Karpas-422 (cell line): ENCODE data around the gene KRTAP9-4. TPM values are rescaled to one million over a fixed set of nuclear protein-coding genes. Genes with fewer than 3 reads are reported as not detected.
"Not testable (repeated sequence)": the region's sequence is repeated elsewhere in the genome, so short reads cannot be mapped to it uniquely, and the experiment has no call there.

Experiments
- DNase-seq: peaks from one replicate; pipeline ENCODE4 v3.0.0-alpha.2; 2015
- H2AFZ ChIP-seq: fragments of 200-600 bp; sonication (generic); 2 replicates; pipeline ENCODE4 v1.6.1; 2014; ENCODE audit warnings: antibody characterized with exemption, low read length, mixed read lengths
- H3K27ac ChIP-seq: fragments of 200-600 bp; sonication (generic); 2 replicates; pipeline ENCODE4 v1.5.1; 2014; ENCODE audit warnings: mild to moderate bottlenecking, low read length, moderate library complexity
- H3K27me3 ChIP-seq: fragments of 200-600 bp; sonication (generic); 2 replicates; pipeline ENCODE4 v1.6.1; 2014; ENCODE audit warnings: low read length, mixed read lengths
- H3K36me3 ChIP-seq: fragments of 200-600 bp; sonication (generic); 2 replicates; pipeline ENCODE4 v1.6.1; 2014; ENCODE audit warnings: low read length, mixed read lengths; ENCODE audit not compliant: insufficient read depth
- H3K4me1 ChIP-seq: fragments of 200-600 bp; sonication (generic); 2 replicates; pipeline ENCODE4 v1.6.1; 2014; ENCODE audit warnings: mild to moderate bottlenecking, low read length, mixed read lengths
- H3K4me2 ChIP-seq: fragments of 200-600 bp; sonication (generic); 2 replicates; pipeline ENCODE4 v1.6.1; 2014; ENCODE audit warnings: low read length, low read depth, mild to moderate bottlenecking; ENCODE audit not compliant: poor library complexity, severe bottlenecking
- H3K4me3 ChIP-seq: fragments of 200-600 bp; sonication (generic); 2 replicates; pipeline ENCODE4 v1.5.1; 2014; ENCODE audit warnings: mild to moderate bottlenecking, antibody characterized with exemption, low read length, mixed read lengths
- H3K79me2 ChIP-seq: fragments of 200-600 bp; sonication (generic); 2 replicates; pipeline ENCODE4 v1.6.1; 2014; ENCODE audit warnings: mild to moderate bottlenecking, low read length, mixed read lengths
- H3K9ac ChIP-seq: fragments of 200-600 bp; sonication (generic); 2 replicates; pipeline ENCODE4 v1.6.0; 2014; ENCODE audit warnings: low read length
- H3K9me2 ChIP-seq: fragments of 200-600 bp; sonication (generic), shearing (Covaris generic); replicated peaks from 2 replicates; pipeline ENCODE4 v1.6.0; 2014; ENCODE audit warnings: mild to moderate bottlenecking, low read length, moderate library complexity; ENCODE audit not compliant: insufficient read depth
- H3K9me3 ChIP-seq: fragments of 300-700, 200-600 bp; sonication (generic); 2 replicates; pipeline ENCODE4 v1.6.1; 2014; ENCODE audit warnings: low read length, mixed read lengths
- H4K20me1 ChIP-seq: fragments of 200-600 bp; sonication (generic); 2 replicates; pipeline ENCODE4 v1.6.1; 2014; ENCODE audit warnings: mild to moderate bottlenecking, antibody characterized with exemption, low read length, low read depth; ENCODE audit not compliant: insufficient read depth
- total RNA-seq: library from RNA; depleted of rRNA; stranded (reverse); fragments of >200 nt; shearing (Covaris generic); gene quantifications from 2 replicates; pipeline ENCODE4 v1.2.3, GENCODE V29; 2014; ENCODE audit warnings: low replicate concordance

The KRTAP9-4 gene
- total RNA-seq, 1 experiment from 2014 or later: not detected

DNA sequence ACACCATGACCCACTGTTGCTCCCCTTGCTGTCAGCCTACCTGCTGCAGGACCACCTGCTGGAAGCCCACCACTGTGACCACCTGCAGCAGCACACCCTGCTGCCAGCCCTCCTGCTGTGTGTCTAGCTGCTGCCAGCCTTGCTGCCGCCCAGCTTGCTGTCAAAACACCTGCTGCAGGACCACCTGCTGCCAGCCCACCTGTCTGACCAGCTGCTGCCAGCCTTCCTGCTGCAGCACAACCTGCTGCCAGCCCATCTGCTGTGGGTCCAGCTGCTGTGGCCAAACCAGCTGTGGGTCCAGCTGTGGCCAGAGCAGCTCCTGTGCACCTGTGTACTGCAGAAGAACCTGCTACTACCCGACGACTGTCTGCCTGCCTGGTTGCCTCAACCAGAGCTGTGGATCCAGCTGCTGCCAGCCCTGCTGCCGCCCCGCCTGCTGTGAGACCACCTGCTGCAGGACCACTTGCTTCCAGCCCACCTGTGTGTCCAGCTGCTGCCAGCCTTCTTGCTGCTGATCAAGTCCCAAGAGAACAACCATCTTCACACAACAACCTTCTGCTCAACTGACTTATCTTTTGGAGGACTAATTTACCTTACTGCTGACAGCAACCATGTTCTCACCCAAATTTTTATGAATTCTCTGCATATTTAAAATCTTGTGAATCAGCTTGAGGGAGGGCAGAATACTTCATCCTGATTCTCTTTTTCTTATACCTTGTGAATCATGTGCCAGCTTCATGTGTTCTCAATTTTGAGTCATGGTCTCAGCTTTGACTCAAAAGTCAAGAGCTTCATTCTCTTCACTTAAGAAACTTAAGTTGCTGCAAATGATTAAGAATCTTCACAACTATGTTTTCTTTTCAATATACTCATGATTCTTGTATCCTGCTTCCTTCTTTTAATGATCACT is 6.1 kb downstream of the KRTAP9-4 start, which contains the start of gene KRTAP9-9:
TSS of gene KRTAP9-9 (plus strand) at position 4 of the 910 bp plus-strand sequence.
- not testable (repeated sequence) for H3K27ac ChIP-seq, H3K79me2 ChIP-seq, H3K9ac ChIP-seq, H4K20me1 ChIP-seq, H3K4me1 ChIP-seq, H3K36me3 ChIP-seq, H2AFZ ChIP-seq, H3K4me3 ChIP-seq, H3K4me2 ChIP-seq, H3K9me2 ChIP-seq, DNase-seq, H3K27me3 ChIP-seq, H3K9me3 ChIP-seq

- Histone ChIP-seq H3K4me3 (no peak overlapping the region), H3K9me2 (no peaks in the 10 kb centered on the region), H3K4me1 (no peaks in the 10 kb centered on the region), H3K27me3 (0 out of 2 replicates have a peak, but pooled peaks cover 2% of the 10 kb centered on the region), H3K4me2 (no peak overlapping the region), H2AFZ (no peak overlapping the region), H3K36me3 (no peaks in the 10 kb centered on the region), H3K9ac (no peak overlapping the region), H4K20me1 (no peaks in the 10 kb centered on the region), H3K79me2 (no peaks in the 10 kb centered on the region), H3K9me3 (no peaks in the 10 kb centered on the region), H3K27ac (no peak overlapping the region)
- no peak for DNase-seq
Measured at GRCh38 chr17:41256291-41256685, 6.8 kb downstream of the KRTAP9-4 start.

- H3K27ac ChIP-seq: no peak overlapping the region
- H4K20me1 ChIP-seq: no peaks in the 10 kb centered on the region
- H3K9me3 ChIP-seq: no peaks in the 10 kb centered on the region
- no peak overlapping the region for H3K4me2 ChIP-seq
- H3K9ac ChIP-seq: no peak overlapping the region
- DNase-seq: no peak
- no peaks in the 10 kb centered on the region for H3K36me3 ChIP-seq
- 0 out of 2 replicates have a peak, but pooled peaks cover 4% of the 10 kb centered on the region for H3K27me3 ChIP-seq
- no peak overlapping the region for H3K4me3 ChIP-seq
- no peak overlapping the region for H2AFZ ChIP-seq
- H3K9me2 ChIP-seq: no peaks in the 10 kb centered on the region
- no peaks in the 10 kb centered on the region for H3K4me1 ChIP-seq
- no peaks in the 10 kb centered on the region for H3K79me2 ChIP-seq
Measured at GRCh38 chr17:41258406-41258805, 8.9 kb downstream of the KRTAP9-4 start.

DNA sequence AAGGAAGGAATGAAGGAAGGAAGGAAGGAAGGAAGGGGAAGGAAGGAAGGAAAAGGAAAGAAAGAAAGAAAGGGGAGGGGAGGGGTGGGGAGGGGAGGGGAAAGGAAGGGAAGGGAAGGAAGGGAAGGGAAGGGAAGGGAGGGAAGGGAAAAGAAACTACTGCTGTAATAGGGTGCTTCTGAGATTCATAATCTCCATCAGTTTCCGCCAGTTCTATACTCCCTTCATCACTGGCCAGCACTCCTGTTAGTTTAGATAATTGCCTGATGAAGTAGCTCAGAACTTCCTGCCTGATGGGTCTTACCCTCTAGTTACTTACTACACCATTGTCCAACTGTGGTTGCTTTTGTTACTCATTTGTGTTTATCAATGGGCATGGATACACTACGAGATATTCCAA is 13.7 kb downstream of the KRTAP9-4 start:
- Histone ChIP-seq H3K79me2 (no peaks in the 10 kb centered on the region), H3K27me3 (0 out of 2 replicates have a peak, but pooled peaks cover 4% of the 10 kb centered on the region), H3K9me2 (no peaks in the 10 kb centered on the region), H3K4me1 (no peaks in the 10 kb centered on the region), H3K36me3 (no peaks in the 10 kb centered on the region), H3K9ac (no peak overlapping the region), H4K20me1 (no peaks in the 10 kb centered on the region), H3K4me2 (no peak overlapping the region), H2AFZ (no peak overlapping the region), H3K9me3 (no peaks in the 10 kb centered on the region), H3K4me3 (no peak overlapping the region), H3K27ac (no peak overlapping the region)
- DNase-seq: no peak

GRCh38 chr17:41264599-41264998 is 15.1 kb downstream of the KRTAP9-4 start:
- Histone ChIP-seq H3K4me2 (no peak overlapping the region), H3K4me3 (no peak overlapping the region), H3K27me3 (0 out of 2 replicates have a peak, but pooled peaks cover 2% of the 10 kb centered on the region), H3K79me2 (no peaks in the 10 kb centered on the region), H3K9me2 (no peaks in the 10 kb centered on the region), H3K9ac (no peak overlapping the region), H3K27ac (no peak overlapping the region), H3K36me3 (no peaks in the 10 kb centered on the region), H3K4me1 (no peaks in the 10 kb centered on the region), H2AFZ (no peak overlapping the region), H4K20me1 (no peaks in the 10 kb centered on the region), H3K9me3 (no peaks in the 10 kb centered on the region)
- no peak for DNase-seq

- no peak for DNase-seq
- Histone ChIP-seq H3K9me3 (no peaks in the 10 kb centered on the region), H3K79me2 (no peaks in the 10 kb centered on the region)
Measured at GRCh38 chr17:41265078-41265477, 15.6 kb downstream of the KRTAP9-4 start, which contains the start of gene KRTAP9-6. Gene KRTAP9-6 (plus strand): TSS chr17:41265378. CDS start chr17:41265378, 0 bp downstream.

GRCh38 chr17:41267711-41268110 is 18.2 kb downstream of the KRTAP9-4 start:
- Histone ChIP-seq H3K79me2 (no peaks in the 10 kb centered on the region), H3K4me1 (no peaks in the 10 kb centered on the region), H3K27me3 (0 out of 2 replicates have a peak, but pooled peaks cover 2% of the 10 kb centered on the region), H4K20me1 (no peaks in the 10 kb centered on the region), H3K27ac (no peak overlapping the region), H3K4me2 (no peak overlapping the region), H3K9me2 (no peaks in the 10 kb centered on the region), H2AFZ (no peak overlapping the region), H3K36me3 (no peaks in the 10 kb centered on the region), H3K9ac (no peak overlapping the region), H3K9me3 (no peaks in the 10 kb centered on the region), H3K4me3 (no peak overlapping the region)
- no peak for DNase-seq

More at GRCh38 chr17:41265078-41265477, 15.6 kb downstream of the KRTAP9-4 start, which contains the start of gene KRTAP9-6:
- H2AFZ ChIP-seq: no peak within 1 kb of the TSS
- H3K36me3 ChIP-seq: no peaks in the 10 kb centered on the region
- H3K27ac ChIP-seq: no peak within 1 kb of the TSS
- H3K4me3 ChIP-seq: no peak within 1 kb of the TSS
- 0 out of 2 replicates have a peak, but pooled peaks cover 2% of the 10 kb centered on the region for H3K27me3 ChIP-seq
- no peaks in the 10 kb centered on the region for H4K20me1 ChIP-seq
- no peak within 1 kb of the TSS for H3K4me2 ChIP-seq
- no peaks in the 10 kb centered on the region for H3K9me2 ChIP-seq
- H3K9ac ChIP-seq: no peak within 1 kb of the TSS
- no peaks in the 10 kb centered on the region for H3K4me1 ChIP-seq

DNA sequence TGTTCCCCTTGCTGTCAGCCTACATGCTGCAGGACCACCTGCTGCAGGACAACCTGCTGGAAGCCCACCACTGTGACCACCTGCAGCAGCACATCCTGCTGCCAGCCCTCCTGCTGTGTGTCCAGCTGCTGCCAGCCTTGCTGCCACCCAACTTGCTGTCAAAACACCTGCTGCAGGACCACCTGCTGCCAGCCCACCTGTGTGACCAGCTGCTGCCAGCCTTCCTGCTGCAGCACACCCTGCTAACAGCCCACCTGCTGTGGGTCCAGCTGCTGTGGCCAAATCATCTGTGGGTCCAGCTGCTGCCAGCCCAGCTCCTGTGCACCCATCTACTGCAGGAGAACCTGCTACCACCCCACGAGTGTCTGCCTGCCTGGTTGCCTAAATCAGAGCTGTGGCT is 21.8 kb downstream of the KRTAP9-4 start:
- DNase-seq, H3K9me3 ChIP-seq, H3K4me3 ChIP-seq, H3K27me3 ChIP-seq, H3K4me2 ChIP-seq, H3K79me2 ChIP-seq, H4K20me1 ChIP-seq, H3K9ac ChIP-seq, H3K9me2 ChIP-seq, H2AFZ ChIP-seq, H3K36me3 ChIP-seq, H3K4me1 ChIP-seq, H3K27ac ChIP-seq: not testable (repeated sequence)
